HepG2 (cell line): ENCODE results near the gene C2CD2. TPM values are rescaled to one million over a fixed set of nuclear protein-coding genes. Genes with fewer than 3 reads are reported as not detected.

Experiments used
- ATAC-seq: fragments of 200-7000 bp; cut with Tn5 transposase; 3 replicates; pipeline ENCODE4 v1.9.1; 2020; ENCODE audit warnings: mild to moderate bottlenecking, moderate library complexity
- BruUV-seq: library from RNA; stranded (reverse); fragments of 400-500 nt; replicated peaks from 2 replicates; lab custom pipeline; 2021; lab: Mats Ljungman, UMichigan
- CTCF ChIA-PET: fragments of 300-600 bp; formaldehyde crosslinking; extraction: SDS; loops from one replicate; lab custom pipeline; 2021; ENCODE audit warnings: low total read pairs, inconsistent platforms, low intra/inter-chr PET ratio; lab: Yijun Ruan, JAX
- POLR2A ChIA-PET: fragments of 350-600 bp; sonication (Branson Sonifier 250); formaldehyde crosslinking; loops from one replicate; lab custom pipeline; 2020; ENCODE audit warnings: antibody characterized with exemption, inconsistent platforms; lab: Yijun Ruan, JAX
- DNase-seq: peaks from one replicate; pipeline ENCODE4 v3.0.0-alpha.2; 2015; ENCODE audit warnings: low spot score
- FAIRE-seq: peaks from 3 replicates; lab custom pipeline; 2011; peaks lifted over from hg19 to GRCh38; lab: Jason Lieb, UNC
- H2AFZ ChIP-seq: one replicate; pipeline ENCODE4 v1.6.1; 2011; ENCODE audit warnings: low read length, inconsistent platforms
- H3K27ac ChIP-seq: fragments of 300-600 bp; 3 replicates; pipeline ENCODE4 v1.8.0; 2011; ENCODE audit warnings: mixed run types, mild to moderate bottlenecking, mixed read lengths, low read length, inconsistent platforms; ENCODE audit not compliant: insufficient read depth; ENCODE audit errors: extremely low read length
- H3K27me3 ChIP-seq, 2 experiments: fragments of 200-600 bp in 1 of 2; 2 replicates in 1 of 2; 3 replicates in 1 of 2; pipeline versions ENCODE4 v1.6.0 to v1.8.0; 2011; ENCODE audit warnings: low read length in 2 of 2, mild to moderate bottlenecking in 2 of 2, moderate library complexity in 2 of 2, inconsistent platforms in 1 of 2; ENCODE audit not compliant: insufficient read depth in 2 of 2, control insufficient read depth in 1 of 2
- H3K36me3 ChIP-seq, 2 experiments: fragments of 200-600 bp in 1 of 2; replicated peaks in 1 of 2; 2 replicates in 1 of 2; 3 replicates in 1 of 2; pipeline versions ENCODE4 v1.5.1 to v1.8.0; 2011; ENCODE audit warnings: low read length in 2 of 2, inconsistent platforms in 1 of 2; ENCODE audit not compliant: insufficient read depth in 2 of 2, control insufficient read depth in 1 of 2
- H3K4me1 ChIP-seq: 2 replicates; pipeline ENCODE4 v1.5.1; 2012; ENCODE audit warnings: low read length, inconsistent platforms; ENCODE audit not compliant: insufficient read depth
- H3K4me2 ChIP-seq: 2 replicates; pipeline ENCODE4 v1.6.0; 2011; ENCODE audit warnings: low read depth, low read length, inconsistent platforms
- H3K4me3 ChIP-seq, 3 experiments: fragments of 200-600 bp in 1 of 3; sonication (generic), shearing (Covaris generic) in 1 of 3; replicated peaks in 1 of 3; 2 replicates each; pipeline ENCODE4 v1.5.1; 2011 to 2016; ENCODE audit warnings: low read length in 3 of 3, inconsistent platforms in 2 of 3, low read depth in 2 of 3, mild to moderate bottlenecking in 2 of 3, control low read depth in 1 of 3, mixed read lengths in 1 of 3; ENCODE audit not compliant: insufficient read depth in 1 of 3
- H3K79me2 ChIP-seq: one replicate; pipeline ENCODE4 v1.6.1; 2011; ENCODE audit warnings: low read length, inconsistent platforms; ENCODE audit not compliant: insufficient read depth
- H3K9ac ChIP-seq: 2 replicates; pipeline ENCODE4 v1.6.0; 2011; ENCODE audit warnings: mild to moderate bottlenecking, low read depth, low read length, inconsistent platforms; ENCODE audit not compliant: insufficient read depth
- H3K9me3 ChIP-seq: 2 replicates; pipeline ENCODE4 v1.5.1; 2012; ENCODE audit warnings: mild to moderate bottlenecking, low read length
- H4K20me1 ChIP-seq: 2 replicates; pipeline ENCODE4 v1.6.0; 2011; ENCODE audit warnings: inconsistent platforms, mild to moderate bottlenecking, low read length, moderate library complexity; ENCODE audit not compliant: insufficient read depth
- BCL3 ChIP-seq: sonication (generic); formaldehyde crosslinking; IDR thresholded peaks from 2 replicates; pipeline ENCODE4 v1.5.1; 2020; ENCODE audit warnings: mild to moderate bottlenecking, missing genetic modification reagents, moderate library complexity
- CBX2 ChIP-seq, 2 experiments: fragments of 200-600 bp in 1 of 2; sonication (generic); formaldehyde crosslinking in 1 of 2; IDR thresholded peaks; 2 replicates each; pipeline versions ENCODE4 v1.7.0 to v1.8.1; 2018 to 2022; ENCODE audit warnings: low read depth in 2 of 2, low read length in 1 of 2, mild to moderate bottlenecking in 1 of 2, missing genetic modification reagents in 1 of 2
- FOXC1 ChIP-seq: sonication (generic); formaldehyde crosslinking; IDR thresholded peaks from 2 replicates; pipeline ENCODE4 v1.8.0; 2022; ENCODE audit warnings: mild to moderate bottlenecking, missing genetic modification reagents, borderline replicate concordance
- HOXA7 ChIP-seq: sonication (generic); formaldehyde crosslinking; IDR thresholded peaks from 2 replicates; pipeline ENCODE4 v1.8.1; 2022; ENCODE audit warnings: mild to moderate bottlenecking, missing genetic modification reagents, moderate library complexity
- NR1H2 ChIP-seq: sonication (generic); formaldehyde crosslinking; IDR thresholded peaks from 2 replicates; pipeline ENCODE4 v1.8.1; 2022; ENCODE audit warnings: low read depth, missing genetic modification reagents, borderline replicate concordance
- PAXIP1 ChIP-seq: sonication (generic); formaldehyde crosslinking; conservative IDR thresholded peaks from 2 replicates; pipeline ENCODE4 v1.4.0; 2020; ENCODE audit warnings: mild to moderate bottlenecking, missing genetic modification reagents, moderate library complexity
- RAD21 ChIP-seq: fragments of 450-650 bp; formaldehyde crosslinking; IDR thresholded peaks from 2 replicates; pipeline ENCODE4 v1.5.0; 2020; ENCODE audit warnings: mild to moderate bottlenecking
- SMAD9 ChIP-seq: sonication (generic); formaldehyde crosslinking; IDR thresholded peaks from 2 replicates; pipeline ENCODE4 v1.5.1; 2020; ENCODE audit warnings: mild to moderate bottlenecking, missing genetic modification reagents
- ZNF138 ChIP-seq: sonication (generic); formaldehyde crosslinking; IDR thresholded peaks from 2 replicates; pipeline ENCODE4 v1.5.0; 2020; ENCODE audit warnings: mild to moderate bottlenecking, low read depth, missing genetic modification reagents
- WGBS: methylation state at CpG from one replicate; pipeline ENCODE4 v1.1.6; 2017; ENCODE audit warnings: low lambda C conversion rate; 5-methylcytosine and 5-hydroxymethylcytosine counted together
- in situ Hi-C: cut with HindIII; loops from 2 replicates; pipeline ENCODE4 v1.10.0; 2017; ENCODE audit warnings: low pct_unique_long_range_greater_than_20kb; ENCODE audit not compliant: extremely low pct_ligation_motif_present
- intact Hi-C: fragments of 100-400 bp; cut with micrococcal nuclease; formaldehyde crosslinking; loops from one replicate; pipeline ENCODE4 v1.10.0; 2022; ENCODE audit not compliant: unreplicated experiment
- polyA plus RNA-seq, 8 experiments: library from polyadenylated mRNA; depleted of rRNA in 3 of 8; stranded (reverse) in 7 of 8; unstranded in 1 of 8; fragments of >200 nt; fragmentation: Illumina TruSeq in 4 of 8; extraction: Trizol in 4 of 8; gene quantifications; 2 replicates each; pipeline versions ENCODE4 v1.2.1 to v1.2.3, GENCODE V29; 2011 to 2016; ENCODE audit warnings: low read depth in 4 of 8, missing spikeins in 1 of 8, mixed read lengths in 1 of 8; ENCODE audit not compliant: insufficient read depth in 1 of 8
- total RNA-seq, 5 experiments: library from RNA; depleted of rRNA; stranded (reverse); fragments of >200 nt; fragmentation: Illumina TruSeq; extraction: Trizol; gene quantifications; 2 replicates each; pipeline ENCODE4 v1.2.3, GENCODE V29; 2016; ENCODE audit warnings: low read depth in 1 of 5
- TF ChIP-seq, protein P1 (sequence below): sonication (generic); formaldehyde crosslinking; IDR thresholded peaks from 2 replicates; pipeline ENCODE4 v1.8.0; 2023; ENCODE audit warnings: mild to moderate bottlenecking, missing genetic modification reagents
- TF ChIP-seq, protein P2 (sequence below): sonication (generic); formaldehyde crosslinking; IDR thresholded peaks from 2 replicates; pipeline ENCODE4 v1.4.0; 2020; ENCODE audit warnings: mild to moderate bottlenecking, missing genetic modification reagents

C2CD2 gene
- total and polyA plus RNA-seq, 2 of the 13 experiments (the other 11 are each of a cell fraction or from before 2014, with no cell fraction given): 12.5 to 19.7 TPM

- TF ChIP-seq PAXIP1 (CRISPR knock-in tag) (no peak), SMAD9 (CRISPR knock-in tag) (no peak), BCL3 (no peak), ZNF138 (CRISPR knock-in tag) (no peak), RAD21 (CRISPR knock-in tag) (no peak)
- TF ChIP-seq, all 625 proteins: peak for 0
These were observed 56.1 kb downstream of the C2CD2 start (continued) for GRCh38 chr21:41897700-41898099.

- intact Hi-C loops: no loop called here
- no peak for ATAC-seq
- no peaks in the 10 kb centered on the region for H3K27me3 ChIP-seq
- WGBS: 93% methylated on average over 9 of the region's 11 CpGs
- no peaks in the 10 kb centered on the region for H3K9me3 ChIP-seq
- no TSS peak for BruUV-seq
- no peak overlapping the region for H3K4me3 ChIP-seq
- H3K4me1 ChIP-seq: no peaks in the 10 kb centered on the region
- H2AFZ ChIP-seq: no peak overlapping the region
- peaks cover 3 to 25% of the 10 kb centered on the region in 2 experiments; a peak in 3 of 5 replicates for H3K36me3 ChIP-seq
- CTCF ChIA-PET: no interaction called here
- H3K9ac ChIP-seq: no peak overlapping the region
- DNase-seq: no peak
- no peak overlapping the region for H3K27ac ChIP-seq
- in situ Hi-C loops: no loop called here
- POLR2A ChIA-PET: no interaction called here
- no peak for FAIRE-seq
- no peaks in the 10 kb centered on the region for H4K20me1 ChIP-seq
- H3K4me2 ChIP-seq: no peak overlapping the region
- H3K79me2 ChIP-seq: no peaks in the 10 kb centered on the region
- TF ChIP-seq, protein P1, sequence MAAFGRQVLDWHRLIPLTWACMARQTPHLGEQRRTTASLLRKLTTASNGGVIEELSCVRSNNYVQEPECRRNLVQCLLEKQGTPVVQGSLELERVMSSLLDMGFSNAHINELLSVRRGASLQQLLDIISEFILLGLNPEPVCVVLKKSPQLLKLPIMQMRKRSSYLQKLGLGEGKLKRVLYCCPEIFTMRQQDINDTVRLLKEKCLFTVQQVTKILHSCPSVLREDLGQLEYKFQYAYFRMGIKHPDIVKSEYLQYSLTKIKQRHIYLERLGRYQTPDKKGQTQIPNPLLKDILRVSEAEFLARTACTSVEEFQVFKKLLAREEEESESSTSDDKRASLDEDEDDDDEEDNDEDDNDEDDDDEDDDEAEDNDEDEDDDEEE: no peak
- no peak for TF ChIP-seq FOXC1
- no peak for TF ChIP-seq CBX2 (IDR thresholded peaks at IDR 0.05; ENCODE audit: low read depth, low read length)
- TF ChIP-seq CBX2 (CRISPR knock-in tag; IDR thresholded peaks at IDR 0.05; ENCODE audit: low read depth): no peak
- no peak for TF ChIP-seq HOXA7 (CRISPR knock-in tag)
- TF ChIP-seq NR1H2 (CRISPR knock-in tag): no peak
- TF ChIP-seq, protein P2, sequence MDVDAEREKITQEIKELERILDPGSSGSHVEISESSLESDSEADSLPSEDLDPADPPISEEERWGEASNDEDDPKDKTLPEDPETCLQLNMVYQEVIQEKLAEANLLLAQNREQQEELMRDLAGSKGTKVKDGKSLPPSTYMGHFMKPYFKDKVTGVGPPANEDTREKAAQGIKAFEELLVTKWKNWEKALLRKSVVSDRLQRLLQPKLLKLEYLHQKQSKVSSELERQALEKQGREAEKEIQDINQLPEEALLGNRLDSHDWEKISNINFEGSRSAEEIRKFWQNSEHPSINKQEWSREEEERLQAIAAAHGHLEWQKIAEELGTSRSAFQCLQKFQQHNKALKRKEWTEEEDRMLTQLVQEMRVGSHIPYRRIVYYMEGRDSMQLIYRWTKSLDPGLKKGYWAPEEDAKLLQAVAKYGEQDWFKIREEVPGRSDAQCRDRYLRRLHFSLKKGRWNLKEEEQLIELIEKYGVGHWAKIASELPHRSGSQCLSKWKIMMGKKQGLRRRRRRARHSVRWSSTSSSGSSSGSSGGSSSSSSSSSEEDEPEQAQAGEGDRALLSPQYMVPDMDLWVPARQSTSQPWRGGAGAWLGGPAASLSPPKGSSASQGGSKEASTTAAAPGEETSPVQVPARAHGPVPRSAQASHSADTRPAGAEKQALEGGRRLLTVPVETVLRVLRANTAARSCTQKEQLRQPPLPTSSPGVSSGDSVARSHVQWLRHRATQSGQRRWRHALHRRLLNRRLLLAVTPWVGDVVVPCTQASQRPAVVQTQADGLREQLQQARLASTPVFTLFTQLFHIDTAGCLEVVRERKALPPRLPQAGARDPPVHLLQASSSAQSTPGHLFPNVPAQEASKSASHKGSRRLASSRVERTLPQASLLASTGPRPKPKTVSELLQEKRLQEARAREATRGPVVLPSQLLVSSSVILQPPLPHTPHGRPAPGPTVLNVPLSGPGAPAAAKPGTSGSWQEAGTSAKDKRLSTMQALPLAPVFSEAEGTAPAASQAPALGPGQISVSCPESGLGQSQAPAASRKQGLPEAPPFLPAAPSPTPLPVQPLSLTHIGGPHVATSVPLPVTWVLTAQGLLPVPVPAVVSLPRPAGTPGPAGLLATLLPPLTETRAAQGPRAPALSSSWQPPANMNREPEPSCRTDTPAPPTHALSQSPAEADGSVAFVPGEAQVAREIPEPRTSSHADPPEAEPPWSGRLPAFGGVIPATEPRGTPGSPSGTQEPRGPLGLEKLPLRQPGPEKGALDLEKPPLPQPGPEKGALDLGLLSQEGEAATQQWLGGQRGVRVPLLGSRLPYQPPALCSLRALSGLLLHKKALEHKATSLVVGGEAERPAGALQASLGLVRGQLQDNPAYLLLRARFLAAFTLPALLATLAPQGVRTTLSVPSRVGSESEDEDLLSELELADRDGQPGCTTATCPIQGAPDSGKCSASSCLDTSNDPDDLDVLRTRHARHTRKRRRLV (CRISPR knock-in tag): no peak
These were observed 56.7 kb downstream of the C2CD2 start for GRCh38 chr21:41897047-41897669.
